Thymus (tissue), 11 donors: ENCODE data around the gene SLC25A19. TPM values are rescaled to one million over a fixed set of nuclear protein-coding genes. Genes with fewer than 3 reads are reported as not detected.
"Not testable (repeated sequence)": the region's sequence is repeated elsewhere in the genome, so short reads cannot be mapped to it uniquely, and the experiment has no call there.

Experiments
- DNase-seq, 9 donors: peaks; one replicate each; pipeline ENCODE4 v3.0.0-alpha.2; 2013; ENCODE audit warnings: low spot score in 9 of 9, low read depth in 6 of 9, missing footprints in 1 of 9
- H3K27ac ChIP-seq, 2 donors: one replicate each; pipeline ENCODE4 v1.5.1; 2013; ENCODE audit warnings: control low read depth in 1 of 2, low read depth in 1 of 2, low read length in 1 of 2, mild to moderate bottlenecking in 1 of 2, moderate library complexity in 1 of 2
- H3K27me3 ChIP-seq, 2 donors: one replicate each; pipeline ENCODE4 v1.5.1; 2013; ENCODE audit warnings: low read length in 1 of 2; ENCODE audit not compliant: control insufficient read depth in 2 of 2, insufficient read depth in 1 of 2
- H3K36me3 ChIP-seq, 2 donors: one replicate each; pipeline ENCODE4 v1.5.1; 2013; ENCODE audit warnings: low read length in 1 of 2, mild to moderate bottlenecking in 1 of 2, moderate library complexity in 1 of 2; ENCODE audit not compliant: control insufficient read depth in 2 of 2, insufficient read depth in 2 of 2
- H3K4me1 ChIP-seq, 2 donors: one replicate each; pipeline ENCODE4 v1.5.1; 2013; ENCODE audit warnings: low read length in 2 of 2; ENCODE audit not compliant: control insufficient read depth in 2 of 2, insufficient read depth in 2 of 2
- H3K4me3 ChIP-seq, 2 donors: one replicate each; pipeline ENCODE4 v1.5.1; 2013; ENCODE audit warnings: low read length in 2 of 2, control low read depth in 1 of 2, mild to moderate bottlenecking in 1 of 2
- H3K9me3 ChIP-seq, 2 donors: one replicate each; pipeline ENCODE4 v1.5.1; 2013; ENCODE audit warnings: low read length in 1 of 2, mild to moderate bottlenecking in 1 of 2; ENCODE audit not compliant: control insufficient read depth in 2 of 2, insufficient read depth in 1 of 2
- WGBS: extraction: QIAGEN DNeasy Blood & Tissue Kit; methylation state at CpG from one replicate; pipeline ENCODE4 v1.1.7; 2013; 5-methylcytosine and 5-hydroxymethylcytosine counted together
- polyA plus RNA-seq: library from polyadenylated mRNA; stranded (reverse); fragments of 200-250 nt; gene quantifications from one replicate; pipeline ENCODE4 v1.2.3, GENCODE V29; 2013
- total RNA-seq: library from RNA; stranded (reverse); fragments of 120-200 nt; gene quantifications from one replicate; pipeline ENCODE4 v1.2.4, GENCODE V29; 2013
- donor health status: healthy.

The SLC25A19 gene
- total and polyA plus RNA-seq, 2 donors = 15.4 to 18.3 TPM

- not testable (repeated sequence) for H3K27ac ChIP-seq, DNase-seq, H3K36me3 ChIP-seq, H3K27me3 ChIP-seq, H3K9me3 ChIP-seq, H3K4me3 ChIP-seq
- 91% methylated on average over 16 of the region's 16 CpGs for WGBS
- peaks cover 5 to 21% of the 10 kb centered on the region in 2 donors for H3K4me1 ChIP-seq
These were observed 3.7 kb upstream of the SLC25A19 start for GRCh38 chr17:75292810-75293448.

GRCh38 chr17:75289832-75290337, 652 bp upstream of the SLC25A19 start:
- WGBS = 0% methylated on average over 26 of the region's 26 CpGs

GRCh38 chr17:75288770-75289114, 491 bp downstream of the SLC25A19 start:
- H3K9me3 ChIP-seq = no peaks in the 10 kb centered on the region
- H3K4me1 ChIP-seq = peaks cover 5 to 18% of the 10 kb centered on the region in 2 donors
- peaks cover 15 to 20% of the 10 kb centered on the region in 2 donors for H3K36me3 ChIP-seq
- H3K27me3 ChIP-seq = no peaks in the 10 kb centered on the region
- DNase-seq = peak in 4 of 9 donors; percentile 21 to 34 (median 28)
- WGBS = under 1% methylated on average over 14 of the region's 14 CpGs
- H3K4me3 ChIP-seq = peak overlapping the region; percentile 76 to 79
- H3K27ac ChIP-seq = peak overlapping the region; percentile 81 to 92

More at GRCh38 chr17:75289832-75290337, 652 bp upstream of the SLC25A19 start:
- Histone ChIP-seq H3K36me3 (peaks cover 14 to 15% of the 10 kb centered on the region in 2 donors), H3K4me1 (peaks cover 5 to 18% of the 10 kb centered on the region in 2 donors), H3K27me3 (no peaks in the 10 kb centered on the region), H3K4me3 (peak overlapping the region; percentile 76 to 79), H3K27ac (peak overlapping the region; percentile 97), H3K9me3 (no peaks in the 10 kb centered on the region)
- peak in 7 of 9 donors; percentile 21 to 79 (median 54) for DNase-seq

- no peak overlapping the region for H3K27ac ChIP-seq
- 13% methylated on average over 2 of the region's 2 CpGs for WGBS
- no peaks in the 10 kb centered on the region for H3K9me3 ChIP-seq
- no peak for DNase-seq
- peaks cover 18 to 24% of the 10 kb centered on the region in 2 donors for H3K36me3 ChIP-seq
- no peaks in the 10 kb centered on the region for H3K27me3 ChIP-seq
- H3K4me1 ChIP-seq = peaks cover 5 to 18% of the 10 kb centered on the region in 2 donors
- peak overlapping the region; percentile 76 to 79 for H3K4me3 ChIP-seq
These were observed 874 bp downstream of the SLC25A19 start for GRCh38 chr17:75288359-75288758.

GRCh38 chr17:75287221-75287620, 2.0 kb downstream of the SLC25A19 start:
- H3K4me3 ChIP-seq = no peak overlapping the region
- peaks cover 21 to 26% of the 10 kb centered on the region in 2 donors for H3K36me3 ChIP-seq
- H3K9me3 ChIP-seq = no peaks in the 10 kb centered on the region
- H3K27ac ChIP-seq = no peak overlapping the region
- H3K4me1 ChIP-seq = peaks cover 5 to 18% of the 10 kb centered on the region in 2 donors
- no peak for DNase-seq
- H3K27me3 ChIP-seq = no peaks in the 10 kb centered on the region
- WGBS = 97% methylated on average over 9 of the region's 9 CpGs

- Histone ChIP-seq H3K27me3 (no peaks in the 10 kb centered on the region), H3K27ac (no peak overlapping the region), H3K4me3 (no peak overlapping the region), H3K9me3 (no peaks in the 10 kb centered on the region), H3K4me1 (peaks cover 5 to 13% of the 10 kb centered on the region in 2 donors), H3K36me3 (peaks cover 35 to 40% of the 10 kb centered on the region in 2 donors)
- WGBS = over 99% methylated on average over 6 of the region's 6 CpGs
- no peak for DNase-seq
These were observed 4.1 kb downstream of the SLC25A19 start for GRCh38 chr17:75285123-75285522.

- H3K4me1 ChIP-seq, H3K9me3 ChIP-seq, H3K27ac ChIP-seq, H3K27me3 ChIP-seq, H3K4me3 ChIP-seq, DNase-seq: not testable (repeated sequence)
- peaks cover 39 to 41% of the 10 kb centered on the region in 2 donors for H3K36me3 ChIP-seq
- WGBS = 98% methylated on average over 4 of the region's 4 CpGs
These were observed 9.0 kb downstream of the SLC25A19 start for GRCh38 chr17:75280189-75280588.

- H3K36me3 ChIP-seq = peaks cover 36 to 51% of the 10 kb centered on the region in 2 donors
- H3K4me1 ChIP-seq = peaks cover 2 to 4% of the 10 kb centered on the region in 2 donors
- no peak for DNase-seq
- no peak overlapping the region for H3K27ac ChIP-seq
- no peak overlapping the region for H3K4me3 ChIP-seq
- no peaks in the 10 kb centered on the region for H3K27me3 ChIP-seq
- 98% methylated on average over 6 of the region's 6 CpGs for WGBS
- H3K9me3 ChIP-seq = no peaks in the 10 kb centered on the region
These were observed 11.6 kb downstream of the SLC25A19 start for GRCh38 chr17:75277664-75278071.

GRCh38 chr17:75273977-75274708, 15.1 kb downstream of the SLC25A19 start:
- H3K9me3 ChIP-seq = no peaks in the 10 kb centered on the region
- H3K4me1 ChIP-seq = peaks cover 15 to 30% of the 10 kb centered on the region in 2 donors
- DNase-seq = no peak
- H3K27ac ChIP-seq = no peak overlapping the region
- peaks cover 0 to 7% of the 10 kb centered on the region in 2 donors for H3K27me3 ChIP-seq
- no peak overlapping the region for H3K4me3 ChIP-seq
- WGBS = 95% methylated on average over 7 of the region's 7 CpGs
- peaks cover 22 to 36% of the 10 kb centered on the region in 2 donors for H3K36me3 ChIP-seq
